Stimulated activated CD4-positive, alpha-beta T cell treated with anti-CD3 and anti-CD28 coated beads, Interleukin-4, amount 100 ng/mL, for 1 hour (primary cell): ENCODE data around the gene ATP4A.

Experiments
- DNase-seq: peaks from one replicate; pipeline ENCODE4 v3.0.0-alpha.2; 2020

Gene ATP4A

DNA sequence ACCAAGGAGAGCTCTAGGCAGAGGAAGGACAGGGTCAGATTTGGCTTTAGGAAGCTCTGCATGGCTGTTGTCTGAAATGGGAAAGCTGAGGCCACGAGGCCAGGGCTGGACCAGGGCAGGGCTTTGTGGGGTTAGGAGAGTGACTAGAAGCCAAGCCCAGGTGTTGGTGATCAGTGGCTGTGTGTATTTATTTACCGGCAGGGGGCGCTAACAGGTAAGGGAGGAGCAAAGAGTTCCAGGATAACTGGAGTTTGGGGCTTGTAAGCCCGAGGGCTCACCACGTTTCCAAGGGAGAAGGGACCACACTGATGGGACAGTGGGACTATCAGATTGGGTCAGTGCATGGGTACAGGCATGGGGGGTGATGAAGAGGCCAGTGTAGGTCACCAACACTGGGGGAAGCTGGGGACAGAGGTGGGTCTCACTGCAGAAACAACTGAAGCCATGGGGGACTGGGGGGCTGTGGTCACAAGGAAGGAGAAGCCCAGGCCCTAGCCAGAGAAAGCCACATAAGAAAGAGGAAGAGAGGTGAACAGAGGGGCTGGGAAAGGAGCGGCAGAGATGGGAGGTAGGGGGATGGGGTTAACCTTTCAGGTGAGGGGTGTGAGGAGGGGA, 14.2 kb downstream of the ATP4A start:
- DNase-seq, result peak; percentile 40

- DNase-seq, result no peak
Measured at GRCh38 chr19:35546532-35546931, 16.9 kb downstream of the ATP4A start.

GRCh38 chr19:35545855-35546381, 17.5 kb downstream of the ATP4A start:
- peak; percentile 68 for DNase-seq

DNA sequence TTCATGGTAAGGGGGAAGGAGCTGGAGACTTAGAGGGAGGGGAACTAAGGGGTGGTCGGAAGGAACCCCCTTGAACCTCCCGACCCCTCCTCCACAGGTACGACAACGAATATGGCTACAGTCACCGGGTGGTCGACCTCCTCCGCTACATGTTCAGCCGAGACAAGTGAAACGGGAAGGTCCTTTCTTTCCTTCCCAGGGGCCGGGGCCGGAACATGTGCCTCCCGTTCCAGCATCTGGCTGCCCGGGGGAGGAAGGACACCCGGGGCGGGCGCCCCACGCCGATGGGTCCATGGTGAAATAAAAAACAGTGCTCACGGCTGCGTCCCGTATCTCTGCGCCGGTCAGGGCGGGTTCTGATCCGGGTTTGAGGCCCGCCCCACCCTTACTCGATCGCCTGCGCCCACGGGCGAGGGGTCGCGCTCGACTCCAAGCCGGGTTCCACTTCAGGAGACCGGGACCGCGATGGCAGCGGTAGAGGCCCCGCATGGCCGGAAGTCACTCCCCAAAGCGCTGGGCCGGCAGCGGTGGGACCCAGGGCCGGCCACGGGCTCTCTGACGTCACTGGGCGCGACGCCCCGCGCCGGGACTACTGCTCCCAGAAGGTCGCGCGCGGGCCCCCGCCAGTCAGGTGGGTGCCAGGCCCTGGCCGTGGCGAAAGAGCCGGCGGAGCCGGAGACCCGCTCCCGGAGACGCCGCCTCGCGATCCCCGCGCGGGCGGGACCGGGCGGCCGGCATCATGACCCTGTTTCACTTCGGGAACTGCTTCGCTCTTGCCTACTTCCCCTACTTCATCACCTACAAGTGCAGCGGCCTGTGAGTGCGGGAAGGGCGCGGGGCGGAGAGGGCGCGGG, 18.2 kb downstream of the ATP4A start, which contains the start of gene TMEM147:
TMEM147 (plus strand) TSS at position 626 of the 854 bp plus-strand sequence; CDS start at position 740, 114 bp downstream.
- DNase-seq, result peak; percentile 86

DNA sequence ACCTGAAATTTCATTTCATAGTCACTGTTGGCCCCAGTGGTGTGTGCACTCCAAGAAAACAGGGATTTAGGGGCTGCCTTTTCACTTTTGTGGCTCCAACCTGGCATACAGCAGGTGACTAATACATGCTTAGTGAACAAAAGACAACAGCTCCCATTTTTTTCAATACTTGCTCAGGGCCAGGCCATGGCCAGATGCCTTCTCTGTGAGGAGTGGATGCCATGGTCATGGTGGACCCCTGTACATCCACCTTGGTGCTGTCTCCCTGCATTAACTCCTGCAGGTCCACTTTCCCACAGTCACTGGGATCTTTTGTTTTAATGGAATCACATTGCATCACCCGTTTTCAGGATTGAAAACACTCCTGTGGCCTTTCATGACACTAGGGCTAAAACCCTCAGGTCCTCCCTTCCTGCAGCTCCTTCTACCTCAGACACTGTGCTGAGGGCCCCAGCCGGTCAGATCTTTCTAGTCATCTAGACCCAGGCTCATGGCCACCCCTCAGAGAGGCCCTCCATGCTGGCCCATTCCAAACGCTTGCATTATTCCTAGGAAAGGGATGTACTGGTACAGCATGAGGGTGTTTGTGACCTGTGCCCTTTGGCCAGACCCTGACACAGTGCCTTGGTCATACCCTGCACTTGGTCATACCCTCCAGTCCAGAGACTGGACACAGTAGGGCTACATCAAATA, 19.2 kb downstream of the ATP4A start:
- no peak for DNase-seq

- no peak for DNase-seq
Measured at GRCh38 chr19:35543280-35544109, 20.0 kb downstream of the ATP4A start.

DNA sequence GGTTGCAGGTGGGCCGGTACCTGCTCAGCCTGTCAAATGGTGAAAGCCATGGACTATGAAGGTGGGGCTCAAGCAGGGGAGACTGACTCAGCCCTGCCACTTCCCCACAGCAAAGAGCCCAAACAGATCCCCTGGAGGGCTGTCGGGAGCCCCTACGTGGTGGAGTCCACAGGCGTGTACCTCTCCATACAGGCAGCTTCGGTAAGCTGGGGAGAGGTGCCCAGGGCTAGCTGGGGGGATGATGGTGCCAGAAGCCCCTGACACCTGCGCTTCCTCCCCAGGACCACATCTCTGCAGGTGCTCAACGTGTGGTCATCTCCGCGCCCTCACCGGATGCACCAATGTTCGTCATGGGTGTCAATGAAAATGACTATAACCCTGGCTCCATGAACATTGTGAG, 21.2 kb downstream of the ATP4A start:
- DNase-seq, result no peak

DNA sequence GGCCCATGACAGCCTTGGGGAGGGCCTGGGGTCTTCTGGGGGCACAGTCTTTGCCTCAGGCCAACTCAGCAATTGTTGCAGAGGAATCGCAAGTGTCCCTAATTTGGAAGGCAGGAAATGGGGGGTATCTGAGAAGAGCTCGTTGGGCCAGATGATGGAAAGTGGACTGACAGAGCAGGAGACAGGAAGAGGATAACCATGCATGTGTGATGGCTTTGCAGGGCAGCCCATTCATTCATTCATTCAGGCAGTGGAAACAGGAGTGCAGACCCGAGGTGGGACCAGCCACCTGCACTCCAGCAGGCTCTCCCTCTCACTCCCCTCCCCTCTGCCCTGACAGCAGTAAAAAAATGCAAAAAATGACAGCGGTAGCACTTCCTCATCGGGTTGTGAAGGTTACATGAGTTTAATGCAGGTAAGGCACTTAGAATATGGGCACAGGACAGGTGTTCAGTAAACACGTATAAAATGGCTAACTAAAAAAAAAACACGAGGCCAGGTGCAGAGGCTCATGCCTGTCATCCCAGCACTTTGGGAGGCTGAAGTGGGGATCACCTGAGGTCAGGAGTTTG, 23.0 kb downstream of the ATP4A start:
- no peak for DNase-seq

DNA sequence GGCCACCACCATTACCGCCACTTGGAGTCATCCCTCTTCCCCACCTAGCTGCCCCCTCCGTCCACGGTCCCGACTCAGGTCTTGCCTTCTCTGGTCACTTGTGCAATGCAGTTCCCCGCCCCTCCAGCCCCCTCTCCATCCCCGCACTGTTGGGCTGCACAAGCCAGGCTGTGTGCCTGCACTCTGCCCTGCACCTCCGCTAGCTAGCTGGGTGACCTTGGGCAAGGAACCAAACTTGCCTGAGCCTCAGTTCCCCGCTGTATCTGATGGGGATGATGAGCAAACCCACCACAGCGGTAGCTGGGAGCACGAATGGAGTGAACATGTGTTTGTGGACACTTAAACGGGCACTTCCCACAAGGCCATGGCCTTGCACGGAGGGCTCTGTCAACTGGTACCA, 23.6 kb downstream of the ATP4A start:
- no peak for DNase-seq

- no peak for DNase-seq
Measured at GRCh38 chr19:35539314-35539713, 24.1 kb downstream of the ATP4A start.

GRCh38 chr19:35534803-35535480, 28.5 kb downstream of the ATP4A start:
- no peak for DNase-seq

DNA sequence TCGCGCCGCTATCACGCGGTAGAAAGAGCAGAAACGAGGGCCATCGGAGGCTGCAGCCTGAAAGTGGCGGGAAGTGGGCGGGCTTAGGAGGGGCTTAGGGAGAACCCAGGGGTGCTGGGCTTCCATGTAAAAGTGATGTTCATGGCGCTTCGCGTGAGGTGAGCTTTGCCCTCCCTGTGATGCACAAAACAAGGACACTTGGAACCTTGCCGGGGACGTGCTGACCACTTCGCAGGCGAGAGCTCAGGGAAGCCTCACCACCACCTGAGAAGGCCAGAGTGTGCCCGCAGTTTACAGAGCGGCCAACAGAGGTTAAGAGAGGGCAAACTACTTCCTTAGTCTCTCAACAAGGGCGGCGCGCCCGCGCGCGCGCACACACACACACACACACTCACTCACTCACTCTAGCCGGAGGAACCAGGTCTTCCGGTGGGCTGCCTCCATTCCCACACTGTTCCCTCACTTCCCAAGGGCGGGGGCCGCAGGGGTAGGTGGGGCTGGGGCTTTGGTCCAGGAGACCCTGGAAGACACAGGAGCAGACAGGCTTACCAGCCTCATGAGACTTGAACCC, 29.6 kb downstream of the ATP4A start:
- DNase-seq, result peak; percentile 38

GRCh38 chr19:35533201-35533821, 30.1 kb downstream of the ATP4A start, which contains the start of gene GAPDHS:
Gene GAPDHS, plus strand, starts transcription at chr19:35533456. Its CDS starts 72 bp downstream, at chr19:35533528.
- DNase-seq, result no peak

- DNase-seq, result no peak
Measured at GRCh38 chr19:35531291-35531690, 32.2 kb downstream of the ATP4A start.

DNA sequence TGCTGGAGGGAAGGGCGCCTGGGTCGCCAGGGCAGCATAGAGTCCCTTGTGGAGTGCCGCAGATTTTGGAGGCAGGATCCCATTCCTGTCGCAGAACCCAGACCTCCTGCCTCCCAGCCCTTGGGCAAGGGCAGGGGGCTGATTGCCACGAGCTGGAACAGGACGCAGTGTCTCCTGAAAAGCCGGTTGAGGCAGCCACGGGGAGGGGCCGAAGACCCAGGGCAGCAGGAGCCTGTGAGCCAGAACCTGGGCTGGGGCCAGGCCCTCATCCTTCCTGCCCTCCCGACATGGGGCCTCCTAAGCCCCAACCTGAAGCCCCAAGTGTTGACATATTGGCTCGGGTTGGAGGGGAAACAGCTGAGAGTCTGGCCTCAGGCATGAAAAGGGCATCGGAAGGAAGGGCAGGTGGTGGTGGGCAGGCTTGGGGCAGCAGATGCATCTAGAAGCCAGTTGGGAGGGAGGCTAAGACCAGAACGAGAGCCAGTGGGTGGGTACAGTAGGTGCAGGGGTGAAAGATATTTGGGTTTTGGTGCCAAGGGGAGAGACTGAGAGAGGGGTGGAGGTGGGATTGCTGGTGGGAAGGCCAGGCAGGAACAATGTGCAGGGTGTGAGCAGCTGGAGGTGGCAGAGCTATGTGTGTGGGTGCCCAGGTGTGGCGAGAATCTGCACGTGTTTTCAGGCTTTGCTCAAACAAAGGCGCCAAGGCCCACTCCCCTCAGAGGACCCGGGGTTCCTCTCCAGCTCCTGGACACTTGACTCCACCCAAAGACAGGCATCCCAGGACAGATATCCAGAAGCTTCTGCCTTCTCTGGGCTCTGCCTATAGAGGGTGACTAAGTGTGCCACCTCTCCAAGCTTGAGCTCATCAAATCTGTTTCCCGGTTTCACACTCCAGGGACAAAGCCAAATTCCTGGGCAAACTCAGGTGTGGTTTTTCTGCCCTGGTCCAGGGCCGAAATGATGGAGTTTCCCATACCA, 33.9 kb downstream of the ATP4A start:
- no peak for DNase-seq

DNA sequence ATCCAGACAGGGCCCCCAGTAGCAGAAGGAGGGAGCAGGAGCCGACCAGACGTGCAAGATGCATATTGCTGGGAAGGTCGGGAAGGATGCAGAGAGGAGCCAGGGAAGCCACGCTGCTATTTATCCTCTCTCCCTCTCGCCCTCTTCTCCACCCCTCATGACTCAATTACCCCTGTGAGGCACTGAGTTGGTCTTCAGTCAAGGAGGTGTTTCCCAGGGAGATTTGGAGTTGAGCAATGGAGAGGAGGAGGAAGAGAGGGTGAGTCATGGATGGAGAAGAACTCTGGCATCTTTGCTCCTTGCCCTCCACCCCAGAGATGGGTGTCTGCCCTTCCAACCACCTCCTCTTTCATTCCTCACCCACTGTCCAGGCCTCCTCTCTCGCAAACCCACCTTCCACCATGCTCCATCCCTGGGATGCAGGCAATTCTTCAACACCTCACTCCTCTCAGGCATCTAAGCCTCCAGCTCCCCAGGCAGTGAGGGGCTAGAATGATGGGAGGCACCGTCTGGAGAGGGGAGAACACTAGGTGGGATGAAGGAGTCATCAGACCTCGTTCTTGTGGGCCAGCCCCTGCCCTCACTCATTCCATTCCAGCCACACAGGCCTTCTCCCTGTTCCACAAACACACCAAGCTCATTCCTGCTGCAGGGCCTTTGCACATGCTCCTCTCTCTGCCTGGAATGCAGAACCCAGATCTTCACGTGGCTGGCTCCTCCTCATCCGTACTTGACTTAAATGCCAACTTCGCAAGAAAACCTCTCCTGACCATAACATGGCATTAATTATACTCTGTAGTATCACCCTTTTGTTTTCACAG, 35.0 kb downstream of the ATP4A start, which contains the start of gene SBSN:
SBSN (minus strand) TSS at position 94 of the 821 bp plus-strand sequence; CDS start at position 64, 30 bp downstream.
- DNase-seq, result no peak

- DNase-seq, result no peak
Measured at GRCh38 chr19:35525873-35526272, 37.6 kb downstream of the ATP4A start.

GRCh38 chr19:35524181-35524837, 39.1 kb downstream of the ATP4A start:
- no peak for DNase-seq
